NCI-H748 (cell line): Measurements from ENCODE around the gene TMEM127.
A peak's percentile ranks its signal among the peaks of the same experiment; 100 is the strongest.
"Not testable (repeated sequence)": the region's sequence is repeated elsewhere in the genome, so short reads cannot be mapped to it uniquely, and the experiment has no call there.

Source experiments
- DNase-seq: peaks from one replicate; lab custom pipeline; 2025; ENCODE audit not compliant: unreplicated experiment; lab: John Stamatoyannopoulos, UW

The TMEM127 gene, protein sequence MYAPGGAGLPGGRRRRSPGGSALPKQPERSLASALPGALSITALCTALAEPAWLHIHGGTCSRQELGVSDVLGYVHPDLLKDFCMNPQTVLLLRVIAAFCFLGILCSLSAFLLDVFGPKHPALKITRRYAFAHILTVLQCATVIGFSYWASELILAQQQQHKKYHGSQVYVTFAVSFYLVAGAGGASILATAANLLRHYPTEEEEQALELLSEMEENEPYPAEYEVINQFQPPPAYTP

DNA sequence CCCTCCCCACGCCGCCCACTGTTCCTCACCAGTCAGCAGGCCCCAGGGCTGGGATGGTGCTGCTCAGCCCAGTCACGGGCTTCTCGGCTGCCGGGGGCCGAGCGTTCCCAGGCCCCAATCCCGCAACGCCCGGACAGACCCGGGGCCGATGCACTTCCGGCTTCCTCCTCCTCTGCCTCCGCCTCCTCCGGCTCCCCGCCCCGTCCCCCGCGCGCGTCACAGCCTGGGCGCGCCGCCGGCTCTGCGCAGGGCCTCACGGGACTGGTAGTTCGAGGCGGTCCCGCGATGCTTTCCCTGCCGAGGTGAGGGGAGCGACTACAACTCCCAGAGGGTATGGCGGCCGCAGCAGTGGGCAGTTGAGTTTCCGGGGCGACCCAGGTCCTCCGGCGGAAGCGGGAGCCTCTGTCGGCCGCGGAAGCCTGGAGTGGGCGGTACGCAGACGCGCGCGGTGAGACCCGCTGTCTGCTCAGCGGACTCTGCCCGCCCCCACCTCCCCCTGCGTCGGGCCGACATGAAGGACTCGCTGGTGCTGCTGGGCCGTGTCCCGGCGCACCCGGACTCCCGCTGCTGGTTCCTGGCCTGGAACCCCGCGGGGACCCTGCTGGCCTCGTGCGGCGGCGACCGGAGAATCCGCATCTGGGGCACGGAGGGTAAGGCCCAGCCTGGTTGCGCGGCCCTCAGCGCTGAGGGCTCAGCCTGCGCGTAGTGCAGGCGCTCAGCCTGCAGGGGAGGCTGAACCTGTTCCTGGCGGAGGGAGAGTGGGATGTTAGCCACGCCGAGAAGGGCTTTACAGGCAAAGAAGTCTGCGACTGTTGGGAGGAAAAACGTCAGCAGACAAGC, at the start of gene TMEM127, which contains the start of gene CIAO1:
Gene TMEM127 (minus strand): TSS at position 158 of the 840 bp plus-strand sequence. CDS start 616 bp downstream, outside the sequence.
Gene CIAO1 (plus strand): TSS at position 386 of the 840 bp plus-strand sequence. CDS start 126 bp downstream, at position 512.
- peak; percentile 95 for DNase-seq

DNA sequence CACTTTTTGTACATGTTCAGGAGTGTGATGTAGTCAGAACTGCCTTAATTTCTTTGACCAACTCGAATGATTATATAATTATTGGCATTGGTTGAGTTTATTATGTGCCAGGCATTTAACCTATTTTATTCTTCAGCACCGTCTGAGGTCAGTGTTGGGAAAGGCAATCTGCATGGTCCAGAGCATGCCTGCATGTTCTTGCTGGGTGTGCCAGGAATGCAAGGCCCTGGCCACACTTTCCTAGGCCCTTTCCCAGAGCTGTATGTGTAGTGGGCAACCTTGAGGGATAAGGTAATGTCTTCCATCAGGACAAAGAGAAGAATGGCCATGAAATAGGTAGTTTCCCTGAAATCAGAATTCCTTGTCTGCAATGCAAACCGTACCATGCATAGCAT, 49.2 kb upstream of the TMEM127 start:
- no peak for DNase-seq

DNA sequence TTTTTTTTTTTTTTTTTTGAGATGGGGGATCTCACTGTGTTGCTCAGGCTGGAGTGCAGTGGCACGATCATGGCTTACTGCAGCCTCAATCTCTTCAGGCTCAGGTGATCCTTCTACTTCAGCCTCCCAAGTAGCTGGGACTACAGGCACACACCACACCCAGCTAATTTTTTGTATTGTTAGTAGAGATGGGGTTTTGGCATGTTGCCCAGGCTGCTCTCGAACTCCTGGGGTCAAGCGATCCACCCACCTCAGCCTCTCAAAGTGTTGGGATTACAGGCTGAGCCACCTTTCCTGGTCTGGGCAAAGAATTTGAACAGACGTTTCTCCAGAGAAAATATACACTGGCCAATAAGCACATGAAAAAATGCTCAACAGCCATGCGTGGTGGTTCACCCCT, 42.5 kb upstream of the TMEM127 start:
- DNase-seq, result peak; percentile 77

DNA sequence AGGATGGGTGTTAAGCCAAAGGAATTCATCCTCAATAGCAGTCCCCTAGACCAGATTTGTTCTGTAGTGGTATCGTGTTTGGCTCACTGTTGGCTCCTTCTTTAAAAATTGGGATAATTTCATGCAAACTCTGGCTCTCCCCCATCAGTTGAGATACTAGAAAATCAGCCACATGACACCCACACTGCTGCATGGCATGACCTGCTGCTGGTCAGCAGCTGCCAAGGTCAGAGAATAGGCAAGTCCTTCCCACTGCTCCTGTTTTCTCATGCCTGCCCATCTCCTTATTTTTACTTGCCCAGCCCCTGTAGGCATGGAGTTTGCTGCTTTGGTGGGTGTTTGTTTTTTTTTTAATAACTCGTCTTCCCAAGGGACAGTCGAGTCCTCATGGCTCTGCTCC, 40.6 kb upstream of the TMEM127 start:
- no peak for DNase-seq

DNA sequence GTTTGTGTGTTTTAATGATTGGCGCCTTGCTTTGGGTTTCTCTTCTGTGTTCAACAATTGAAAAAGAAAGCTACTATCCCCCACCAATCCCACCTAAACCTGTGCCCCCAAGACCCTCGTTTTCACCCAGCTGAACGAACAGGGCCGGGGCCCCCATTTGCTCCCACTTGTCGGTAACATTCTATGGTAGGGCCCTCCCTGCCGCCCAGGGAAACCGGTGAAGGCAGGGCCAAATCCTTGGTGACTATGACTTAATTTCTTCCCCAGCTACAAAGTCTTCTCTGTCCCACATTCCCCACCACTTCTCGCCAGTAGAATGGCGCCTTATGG, 40.1 kb upstream of the TMEM127 start:
- no peak for DNase-seq

DNA sequence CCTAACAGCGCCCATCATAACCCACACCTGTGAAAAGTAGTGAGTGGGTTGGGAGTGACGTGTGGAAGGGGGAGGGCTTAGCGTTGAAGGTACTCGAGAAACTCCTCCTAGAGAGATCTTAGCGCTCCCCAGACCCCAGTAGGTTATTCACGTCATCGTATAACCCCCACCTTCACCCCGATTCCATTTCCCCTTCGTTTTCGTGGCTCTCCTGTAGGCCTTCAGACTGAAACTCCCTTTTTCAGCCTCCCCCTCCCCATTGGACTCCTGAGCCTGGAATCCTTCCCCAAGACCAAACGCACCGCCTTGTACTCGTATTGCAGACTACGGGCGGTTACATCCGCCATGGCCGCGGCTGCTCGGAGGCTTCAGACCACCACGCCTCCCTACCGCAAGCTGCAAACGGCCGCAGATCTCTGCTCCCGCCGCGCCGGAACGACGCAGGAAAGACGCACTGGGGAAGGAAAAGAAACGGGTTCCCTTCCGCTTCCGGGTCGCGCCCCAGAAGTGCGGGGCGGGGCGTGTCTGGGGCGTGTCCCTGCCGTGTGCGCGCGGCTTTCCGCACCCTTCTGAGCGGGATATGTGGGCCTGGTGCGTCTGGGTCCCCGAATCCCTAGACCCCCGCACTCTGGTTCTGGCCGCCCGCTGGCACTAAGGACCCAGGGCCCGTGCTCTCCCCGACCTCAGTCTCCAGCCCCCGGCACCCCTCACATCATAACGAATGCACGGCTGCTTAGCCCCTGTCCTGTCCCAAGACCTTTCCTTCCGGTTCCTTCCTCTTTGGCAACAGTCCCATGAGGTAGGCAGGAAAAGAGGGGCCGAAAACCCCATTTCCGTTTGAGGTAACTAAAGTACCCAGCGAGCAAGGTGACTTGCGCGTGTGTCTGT, 39.5 kb upstream of the TMEM127 start, which contains the start of gene SNRNP200:
Gene SNRNP200 (minus strand): TSS at position 456 of the 888 bp plus-strand sequence. CDS start 109 bp downstream, at position 347.
- peak; percentile 86 for DNase-seq

DNA sequence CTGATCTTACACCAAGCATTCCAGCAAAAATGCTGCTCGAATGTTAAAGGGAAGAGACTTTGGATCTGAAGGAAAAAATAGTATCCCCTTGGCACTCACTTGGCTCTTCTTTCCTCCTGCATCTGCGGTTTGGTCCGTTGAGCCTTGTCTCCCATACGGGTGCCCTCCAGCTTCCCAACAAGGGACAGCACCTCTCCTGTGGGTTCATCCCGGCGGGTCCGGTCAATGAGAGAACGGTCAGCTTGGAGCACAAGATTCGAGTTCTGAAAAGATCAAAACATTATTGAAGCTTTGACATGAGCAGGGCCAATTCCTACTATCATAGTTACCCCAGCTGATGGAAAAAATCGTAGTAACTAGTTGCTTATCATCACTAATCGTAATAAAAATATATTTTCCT, 38.8 kb upstream of the TMEM127 start:
- DNase-seq, result no peak

DNA sequence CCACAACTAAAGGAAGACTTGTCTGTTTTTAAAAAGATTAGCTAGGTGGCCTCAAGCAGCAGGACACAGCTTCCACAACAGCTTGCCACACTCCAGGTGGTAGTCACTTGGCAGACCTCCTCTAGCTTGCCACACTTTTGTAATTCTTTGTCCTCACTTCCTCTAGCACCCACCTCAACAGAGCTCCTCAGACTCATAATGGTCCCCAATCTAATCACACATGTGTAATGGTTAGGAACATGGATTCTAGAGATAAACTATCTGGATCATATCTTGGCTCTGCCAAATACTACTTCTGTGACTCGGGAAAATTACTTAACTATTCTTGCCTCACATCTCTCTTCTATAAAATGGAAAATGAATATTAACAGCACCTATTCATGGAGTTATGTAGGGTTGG, 36.1 kb upstream of the TMEM127 start:
- no peak for DNase-seq

DNA sequence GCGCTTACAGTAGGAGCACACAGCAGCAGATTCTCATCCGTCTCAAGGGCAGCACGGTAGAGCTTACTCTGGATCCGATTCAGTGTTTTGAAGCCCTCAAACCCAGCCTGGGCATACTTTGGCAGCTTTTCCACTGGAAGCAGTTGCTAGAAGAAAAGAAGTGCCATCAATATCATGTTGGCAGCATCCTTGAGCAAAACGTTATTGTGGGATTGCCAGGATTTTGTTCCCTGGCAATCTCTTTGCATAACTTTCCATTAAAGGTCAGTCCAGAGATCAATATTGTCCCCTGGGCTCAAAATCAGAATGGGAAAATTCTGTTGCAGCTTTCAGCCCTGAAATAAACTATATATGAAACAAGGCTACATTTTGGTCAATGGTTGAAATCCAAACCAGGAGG, 31.1 kb upstream of the TMEM127 start:
- no peak for DNase-seq

DNA sequence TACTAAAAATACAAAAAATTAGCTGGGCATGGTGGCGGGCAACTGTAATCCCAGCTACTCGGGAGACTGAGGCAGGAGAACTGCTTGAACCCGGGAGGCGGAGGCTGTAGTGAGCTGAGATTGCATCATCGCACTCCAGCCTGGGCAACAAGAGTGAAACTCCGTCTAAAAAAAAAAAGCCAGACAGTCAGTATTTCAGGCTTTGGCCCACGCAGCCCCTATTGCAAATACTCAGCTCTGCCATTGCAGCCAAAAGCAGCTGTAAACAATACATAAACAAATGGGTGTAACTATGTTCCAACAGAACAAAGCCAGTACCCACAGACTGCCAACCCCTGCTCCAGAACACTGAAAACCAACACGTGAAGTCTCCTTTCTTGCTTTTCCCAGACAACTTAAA, 28.5 kb upstream of the TMEM127 start:
- not testable (repeated sequence) for DNase-seq

DNA sequence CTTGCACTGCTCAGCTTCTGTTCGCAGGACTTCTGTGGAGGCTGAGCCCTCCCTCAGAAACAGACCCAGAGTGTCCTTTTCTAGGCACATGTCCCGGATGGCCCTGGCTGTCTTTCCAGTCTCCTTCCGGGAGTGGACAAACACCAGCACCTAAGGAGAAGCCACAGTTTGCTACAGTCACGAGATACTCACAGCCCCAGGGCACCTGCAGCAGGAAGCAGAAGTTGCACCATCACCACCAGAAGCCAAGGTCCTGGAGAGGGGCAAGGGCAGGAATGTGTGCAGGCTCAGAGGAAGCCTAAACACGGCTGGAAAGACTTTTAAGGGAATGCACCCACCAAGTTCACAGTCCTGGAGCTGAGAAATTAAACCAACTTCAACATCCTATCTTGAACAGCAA, 26.0 kb upstream of the TMEM127 start:
- DNase-seq, result no peak

DNA sequence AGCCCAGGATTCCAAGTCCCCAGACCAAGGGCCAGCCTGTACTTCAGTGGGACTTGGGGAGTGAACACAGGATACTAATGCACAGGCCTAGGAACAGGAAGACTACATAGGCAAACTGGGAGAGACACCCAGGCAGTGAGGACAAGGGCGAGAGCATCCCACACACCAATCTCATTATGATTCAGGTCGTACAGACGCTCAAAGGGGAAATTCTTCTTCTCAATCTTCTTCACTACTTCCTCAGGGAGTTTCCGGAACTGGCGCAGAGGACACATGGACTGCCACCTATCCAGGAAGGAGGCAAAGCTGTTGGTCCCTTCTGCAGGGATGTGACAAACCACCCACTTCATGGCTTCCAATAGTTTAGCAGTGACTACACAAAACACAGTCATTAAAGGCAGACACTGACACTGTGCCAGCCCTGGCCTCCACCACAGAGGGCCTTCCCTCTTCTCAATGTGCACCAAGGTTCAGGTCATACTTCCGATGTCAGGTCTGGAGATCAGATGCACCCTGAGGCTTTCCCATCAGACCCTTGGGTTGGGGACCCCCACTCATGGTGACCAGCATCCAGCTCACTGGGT, 21.6 kb upstream of the TMEM127 start:
- no peak for DNase-seq

DNA sequence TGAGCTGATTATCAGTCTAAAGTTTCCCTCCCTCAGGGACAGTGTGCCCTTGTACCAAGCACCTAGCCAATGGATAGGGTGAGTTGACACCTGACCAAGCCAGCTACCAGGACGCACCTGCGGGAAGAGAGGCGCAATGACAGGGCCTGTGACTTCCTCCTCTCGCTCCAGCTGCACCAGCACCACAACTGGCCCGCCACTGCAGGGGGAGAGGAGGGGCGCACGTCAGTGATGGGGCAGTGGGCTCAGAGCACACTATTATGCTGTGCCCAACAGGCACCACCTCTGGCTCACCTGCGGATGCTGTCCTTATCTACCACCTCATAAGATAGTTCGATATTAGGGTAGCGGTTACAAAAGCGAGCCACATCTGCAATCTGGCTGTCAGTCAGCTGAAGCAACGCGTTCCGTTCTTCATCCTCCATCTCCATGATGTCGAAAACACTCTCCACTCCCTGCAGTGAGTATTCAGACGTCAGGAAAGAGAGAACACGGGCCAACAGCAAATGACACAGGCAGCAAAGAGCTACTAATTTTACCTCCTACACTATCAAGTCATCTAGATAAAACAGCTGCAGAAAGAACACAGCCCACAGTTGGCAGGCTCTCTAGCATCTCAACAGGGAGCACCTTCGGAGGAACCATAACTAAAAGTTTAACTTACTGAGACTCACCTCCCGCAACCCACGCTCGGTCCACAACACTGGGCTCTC, 11.1 kb upstream of the TMEM127 start:
- DNase-seq, result no peak

DNA sequence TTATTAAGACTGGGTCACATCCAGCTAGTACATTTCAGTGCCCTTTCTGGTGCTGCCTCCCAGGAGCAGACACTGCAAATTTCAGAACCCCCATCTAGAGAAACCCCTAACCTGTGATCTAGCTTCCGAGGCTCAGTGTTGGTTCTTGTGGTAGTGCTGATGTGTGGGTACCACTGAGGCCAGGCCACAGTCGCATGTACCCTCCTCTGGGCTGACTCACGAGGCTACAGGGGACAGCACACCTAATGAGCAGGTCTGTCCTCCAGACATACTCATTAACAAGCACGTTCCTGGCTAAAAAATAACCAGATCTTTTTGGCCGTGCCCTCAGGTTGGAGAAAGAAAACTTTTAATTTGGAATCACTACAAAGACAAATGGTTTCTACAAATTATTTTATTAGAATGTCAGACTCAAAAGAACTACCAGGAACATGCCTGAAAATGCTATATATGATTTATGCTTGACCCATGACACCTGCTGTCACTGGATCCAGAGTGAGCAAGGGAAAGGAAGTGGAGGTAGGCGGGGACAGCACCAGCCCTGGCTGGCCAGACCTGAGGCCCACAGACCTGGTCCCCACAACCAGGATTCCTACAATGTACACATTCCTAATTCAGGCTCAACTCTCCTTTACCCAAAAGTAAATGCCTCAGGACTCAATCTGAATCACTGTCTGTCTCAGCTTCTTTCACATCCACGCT, 8.7 kb upstream of the TMEM127 start:
- no peak for DNase-seq

DNA sequence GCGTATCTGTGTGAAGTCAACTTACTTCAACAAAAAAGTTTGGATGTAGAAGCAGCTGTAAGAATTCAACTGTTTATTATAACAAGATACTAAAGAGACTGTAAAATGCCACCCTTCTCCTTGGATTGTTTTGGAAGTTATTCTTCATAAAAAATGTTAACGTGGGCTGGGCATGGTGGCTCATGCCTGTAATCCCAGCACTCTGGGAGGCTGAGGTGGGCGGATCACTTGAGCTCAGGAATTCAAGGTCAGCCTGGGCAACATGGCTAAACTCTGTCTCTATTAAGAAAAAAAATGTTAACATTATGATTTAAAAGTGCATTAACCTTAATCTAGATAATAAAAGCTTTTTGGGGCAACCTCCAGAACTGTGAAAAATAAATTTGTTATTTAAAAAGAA, 8.0 kb upstream of the TMEM127 start:
- no peak for DNase-seq

DNA sequence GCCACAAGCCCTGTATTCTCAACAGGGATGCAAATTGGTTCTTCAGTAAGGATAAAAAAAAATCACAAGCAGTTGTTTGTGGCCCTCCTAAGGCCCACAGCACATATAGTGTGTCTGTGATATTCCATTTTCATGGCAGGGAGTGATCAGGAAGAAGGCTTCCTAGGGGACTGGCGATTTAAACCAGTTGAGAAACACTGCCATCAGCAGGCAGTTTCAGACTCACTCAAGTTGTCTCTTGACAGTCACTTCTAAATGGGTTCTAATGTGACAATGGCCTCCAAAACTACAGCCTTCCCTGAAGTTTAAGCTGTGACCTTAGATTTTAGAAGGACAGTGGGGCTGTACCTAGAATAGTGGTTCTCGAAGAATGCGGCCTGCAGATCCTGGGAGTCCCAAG, 6.2 kb upstream of the TMEM127 start:
- DNase-seq, result no peak

DNA sequence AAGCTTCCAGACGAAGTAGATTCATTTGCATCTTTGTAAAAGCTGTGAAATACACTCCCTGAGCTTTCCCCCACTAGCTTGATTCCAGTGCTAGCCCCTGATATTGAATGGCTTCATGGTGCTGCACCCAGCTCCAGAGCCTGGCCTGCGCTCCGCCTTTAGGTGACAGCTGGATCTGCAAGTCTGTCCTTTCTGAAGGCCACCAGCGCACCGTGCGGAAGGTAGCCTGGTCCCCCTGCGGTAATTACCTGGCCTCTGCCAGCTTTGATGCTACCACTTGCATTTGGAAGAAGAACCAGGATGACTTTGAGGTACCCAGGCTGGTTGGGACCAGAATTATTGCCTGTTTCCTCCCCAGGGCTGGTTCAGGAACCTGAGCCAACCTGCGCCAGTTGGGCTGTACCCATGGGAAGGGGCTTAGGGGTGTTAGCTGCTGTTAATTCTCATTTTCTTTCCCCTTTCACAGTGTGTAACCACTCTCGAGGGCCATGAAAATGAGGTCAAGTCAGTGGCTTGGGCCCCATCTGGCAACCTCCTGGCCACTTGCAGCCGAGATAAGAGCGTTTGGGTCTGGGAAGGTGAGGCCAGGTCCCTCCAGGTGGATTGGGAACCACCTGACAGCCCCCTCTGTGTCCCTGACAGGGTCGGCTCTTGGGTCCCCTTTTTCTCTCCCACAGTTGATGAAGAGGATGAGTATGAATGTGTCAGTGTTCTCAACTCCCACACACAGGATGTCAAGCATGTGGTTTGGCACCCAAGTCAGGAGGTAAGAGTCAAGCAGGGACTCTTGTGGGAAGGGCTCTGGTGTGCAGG, 1.6 kb upstream of the TMEM127 start:
- peak; percentile 31 for DNase-seq

DNA sequence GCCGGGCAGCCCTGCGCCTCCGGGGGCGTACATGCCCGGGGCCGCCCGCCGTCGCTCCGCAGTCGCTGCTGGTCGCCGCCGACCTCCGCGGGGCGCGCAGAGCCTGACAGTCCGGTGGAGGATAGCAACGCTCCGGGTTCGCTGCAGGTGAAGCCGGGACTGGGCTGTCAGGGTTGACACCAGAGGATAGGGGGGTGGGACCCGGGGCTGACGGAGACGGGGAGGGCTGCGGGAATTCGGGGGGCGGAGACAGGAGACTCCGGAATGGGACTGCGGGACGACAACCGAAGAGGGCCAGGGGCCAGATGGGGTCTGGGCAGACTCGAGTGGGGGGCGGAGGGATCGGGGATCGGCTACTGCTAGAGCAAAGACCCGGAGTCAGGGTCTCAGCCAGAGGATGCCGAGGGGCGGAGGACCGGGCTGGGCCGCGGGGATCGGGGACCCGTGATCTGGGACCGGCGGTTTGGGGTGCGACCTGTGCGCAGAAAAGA, 403 bp downstream of the TMEM127 start:
- DNase-seq, result peak; percentile 23
